ENCODE results near the gene ADA. TPM values are rescaled to one million over a fixed set of nuclear protein-coding genes. Genes with fewer than 3 reads are reported as not detected.
A peak's percentile ranks its signal among the peaks of the same experiment; 100 is the strongest.

ADA gene
- polyA plus RNA-seq, 1 experiment = 12.6 TPM

GRCh38 chr20:44597516-44597915 is 54.0 kb downstream of the ADA start:
- CTCF ChIA-PET = interaction anchor here (0.6 to 0.7 kb wide), 2 partner anchors 51 to 87 kb away, joined by 3 to 7 read pairs; no protein-coding TSS in a partner anchor
- POLR2A ChIA-PET = no interaction called here
- Histone ChIP-seq H3K4me3 (ENCODE audit: low read depth, low read length) (no peak overlapping the region), H3K27me3 (ENCODE audit: control insufficient read depth, insufficient read depth, low read length) (no peaks in the 10 kb centered on the region), H3K27ac (ENCODE audit: low read depth, low read length) (no peak overlapping the region), H3K9me3 (ENCODE audit: control insufficient read depth, insufficient read depth, low read length) (no peaks in the 10 kb centered on the region; the same call in 1 of the 2 replicates)
- no peak for DNase-seq (ENCODE audit: low read depth, low spot score)
- no peak for TF ChIP-seq CTCF (IDR thresholded peaks at IDR 0.05; ENCODE audit: low read depth, low read length)

- H3K27me3 ChIP-seq (ENCODE audit: control insufficient read depth, insufficient read depth, low read length) = no peaks in the 10 kb centered on the region
- POLR2A ChIA-PET = no interaction called here
- no peak for TF ChIP-seq CTCF (IDR thresholded peaks at IDR 0.05; ENCODE audit: low read depth, low read length)
- no peak for DNase-seq (ENCODE audit: low read depth, low spot score)
- no peaks in the 10 kb centered on the region; the same call in 1 of the 2 replicates for H3K9me3 ChIP-seq (ENCODE audit: control insufficient read depth, insufficient read depth, low read length)
- CTCF ChIA-PET = interaction anchor here (0.7 kb wide), 1 partner anchor 50 kb away, joined by 7 read pairs; no protein-coding TSS in a partner anchor
- no peak overlapping the region for H3K27ac ChIP-seq (ENCODE audit: low read depth, low read length)
- H3K4me3 ChIP-seq (ENCODE audit: low read depth, low read length) = no peak overlapping the region
Observed at GRCh38 chr20:44596876-44597275, 54.6 kb downstream of the ADA start.

- CTCF ChIA-PET = no interaction called here
- TF ChIP-seq CTCF (IDR thresholded peaks at IDR 0.05; ENCODE audit: low read depth, low read length) = no peak
- POLR2A ChIA-PET = no interaction called here
- Histone ChIP-seq H3K27ac (ENCODE audit: low read depth, low read length) (no peak overlapping the region), H3K9me3 (ENCODE audit: control insufficient read depth, insufficient read depth, low read length) (no peaks in the 10 kb centered on the region), H3K4me3 (ENCODE audit: low read depth, low read length) (no peak overlapping the region), H3K27me3 (ENCODE audit: control insufficient read depth, insufficient read depth, low read length) (no peaks in the 10 kb centered on the region)
- no peak for DNase-seq (ENCODE audit: low read depth, low spot score)
Observed at GRCh38 chr20:44596010-44596409, 55.5 kb downstream of the ADA start.

- DNase-seq (ENCODE audit: low read depth, low spot score) = peak; percentile 64
- ChIA-PET POLR2A (no interaction called here), CTCF (no interaction called here)
- Histone ChIP-seq H3K9me3 (ENCODE audit: control insufficient read depth, insufficient read depth, low read length) (no peaks in the 10 kb centered on the region), H3K4me3 (ENCODE audit: low read depth, low read length) (no peak overlapping the region), H3K27ac (ENCODE audit: low read depth, low read length) (peak overlapping the region; percentile 12), H3K27me3 (ENCODE audit: control insufficient read depth, insufficient read depth, low read length) (no peaks in the 10 kb centered on the region)
- TF ChIP-seq CTCF (IDR thresholded peaks at IDR 0.05; ENCODE audit: low read depth, low read length) = no peak
Observed at GRCh38 chr20:44594730-44595129, 56.8 kb downstream of the ADA start.

- no peak for DNase-seq (ENCODE audit: low read depth, low spot score)
- CTCF ChIA-PET = interaction anchor here (0.8 kb wide), 1 partner anchor 55 kb away, joined by 4 read pairs; no protein-coding TSS in a partner anchor
- POLR2A ChIA-PET = interaction anchor here (0.6 kb wide), 1 partner anchor 43 kb away, joined by 4 read pairs; no protein-coding TSS in a partner anchor
- no peaks in the 10 kb centered on the region for H3K9me3 ChIP-seq (ENCODE audit: control insufficient read depth, insufficient read depth, low read length)
- TF ChIP-seq CTCF (IDR thresholded peaks at IDR 0.05; ENCODE audit: low read depth, low read length) = no peak
- no peak overlapping the region for H3K4me3 ChIP-seq (ENCODE audit: low read depth, low read length)
- H3K27me3 ChIP-seq (ENCODE audit: control insufficient read depth, insufficient read depth, low read length) = no peaks in the 10 kb centered on the region
- H3K27ac ChIP-seq (ENCODE audit: low read depth, low read length) = no peak overlapping the region
Observed at GRCh38 chr20:44593751-44594150, 57.7 kb downstream of the ADA start.

Data from AG04450 (cell line).